CD4-positive, alpha-beta T cell (primary cell): ENCODE measurements around the gene TC2N. TPM values are rescaled to one million over a fixed set of nuclear protein-coding genes. Genes with fewer than 3 reads are reported as not detected.

ENCODE experiments used
- ATAC-seq: fragments of 200-7000 bp; cut with Tn5 transposase; one replicate; pipeline ENCODE4 v1.10.0; 2022; ENCODE audit warnings: mild to moderate bottlenecking; ENCODE audit not compliant: poor library complexity
- CTCF ChIA-PET: fragments of 350-600 bp; sonication (Branson Sonifier 250); formaldehyde crosslinking; loops from one replicate; lab custom pipeline; 2021; ENCODE audit warnings: antibody characterized with exemption, inconsistent platforms; lab: Charles Lee
- POLR2A ChIA-PET: fragments of 350-600 bp; sonication (Branson Sonifier 250); formaldehyde crosslinking; loops from one replicate; lab custom pipeline; 2021; ENCODE audit warnings: antibody characterized with exemption, inconsistent platforms; lab: Charles Lee
- DNase-seq, 14 experiments: peaks; one replicate each; pipeline ENCODE4 v3.0.0-alpha.2; 2013 to 2020; ENCODE audit warnings: mixed read lengths in 2 of 14
- H3K27ac ChIP-seq, 2 donors: one replicate each; pipeline versions ENCODE4 v1.5.1 to v1.7.0; 2013; ENCODE audit warnings: low read length in 2 of 2, low read depth in 1 of 2, mild to moderate bottlenecking in 1 of 2
- H3K27me3 ChIP-seq, 2 experiments: 1 replicate in 1 of 2; 2 replicates in 1 of 2; pipeline versions ENCODE4 v1.6.1 to v1.7.0; 2013; ENCODE audit warnings: low read length in 2 of 2, control low read depth in 1 of 2, mild to moderate bottlenecking in 1 of 2, moderate library complexity in 1 of 2; ENCODE audit not compliant: insufficient read depth in 2 of 2, control insufficient read depth in 1 of 2
- H3K36me3 ChIP-seq: one replicate; pipeline ENCODE4 v1.6.1; 2013; ENCODE audit warnings: low read length, control low read depth; ENCODE audit not compliant: insufficient read depth
- H3K4me1 ChIP-seq: one replicate; pipeline ENCODE4 v1.6.1; 2013; ENCODE audit warnings: low read length, control low read depth; ENCODE audit not compliant: insufficient read depth
- H3K4me3 ChIP-seq: one replicate; pipeline ENCODE4 v1.5.1; 2013; ENCODE audit warnings: mild to moderate bottlenecking, low read length, moderate library complexity
- H3K9me3 ChIP-seq, 2 experiments: 1 replicate in 1 of 2; 2 replicates in 1 of 2; pipeline versions ENCODE4 v1.6.1 to v1.7.0; 2013; ENCODE audit warnings: low read length in 2 of 2, mild to moderate bottlenecking in 2 of 2, control low read depth in 1 of 2, moderate library complexity in 1 of 2; ENCODE audit not compliant: control insufficient read depth in 1 of 2, insufficient read depth in 1 of 2
- H3K27ac Mint-ChIP-seq: one replicate; pipeline ENCODE4 v1.8.0; 2020; ENCODE audit warnings: mixed read lengths
- H3K27me3 Mint-ChIP-seq: one replicate; pipeline ENCODE4 v1.8.0; 2021; ENCODE audit warnings: mixed read lengths
- H3K36me3 Mint-ChIP-seq: one replicate; pipeline ENCODE4 v1.8.0; 2021; ENCODE audit warnings: low read depth, mixed read lengths
- H3K4me1 Mint-ChIP-seq: one replicate; pipeline ENCODE4 v1.8.0; 2021; ENCODE audit warnings: low read depth, mixed read lengths
- H3K4me3 Mint-ChIP-seq: one replicate; pipeline ENCODE4 v1.8.0; 2020; ENCODE audit warnings: mild to moderate bottlenecking, mixed read lengths
- H3K9me3 Mint-ChIP-seq: one replicate; pipeline ENCODE4 v1.8.0; 2020; ENCODE audit warnings: mixed read lengths
- intact Hi-C, 2 experiments: fragments of 100-400 bp; cut with DNase I in 1 of 2; cut with micrococcal nuclease in 1 of 2; formaldehyde crosslinking; loops; one replicate each; pipeline versions ENCODE4 v1.15.1 to v1.9.0; 2023 to 2025; cut with DNase I, micrococcal nuclease
- total RNA-seq, 174 experiments: library from RNA in 2 of 174; stranded (reverse) in 2 of 174; gene quantifications; one replicate each; pipeline ENCODE4 v1.2.3 and lab custom pipeline; 2021 to 2026
- TF ChIP-seq, protein P1 (sequence below): fragments of 200-600 bp; IDR thresholded peaks from one replicate; pipeline ENCODE4 v1.8.0; 2022; ENCODE audit warnings: antibody characterized with exemption, mild to moderate bottlenecking

Gene TC2N
- total RNA-seq, 2 experiments from 2014 or later = 129 to 138 TPM

- Histone ChIP-seq H3K9me3 (no peaks in the 10 kb centered on the region), H3K36me3 (no peaks in the 10 kb centered on the region), H3K27me3 (no peaks in the 10 kb centered on the region), H3K4me1 (peaks cover 86% of the 10 kb centered on the region), H3K4me3 (no peak overlapping the region), H3K27ac (peak overlapping the region; percentile 86 to 97)
- ChIA-PET CTCF (no interaction called here), POLR2A (interaction anchor here (1.4 to 6.3 kb wide), 3 partner anchors 8 to 40 kb away, joined by 4 to 120 read pairs (median 97); no protein-coding TSS in a partner anchor)
- peaks cover 95% of the 10 kb centered on the region for H3K4me1 Mint-ChIP-seq
- TF ChIP-seq, protein P1, sequence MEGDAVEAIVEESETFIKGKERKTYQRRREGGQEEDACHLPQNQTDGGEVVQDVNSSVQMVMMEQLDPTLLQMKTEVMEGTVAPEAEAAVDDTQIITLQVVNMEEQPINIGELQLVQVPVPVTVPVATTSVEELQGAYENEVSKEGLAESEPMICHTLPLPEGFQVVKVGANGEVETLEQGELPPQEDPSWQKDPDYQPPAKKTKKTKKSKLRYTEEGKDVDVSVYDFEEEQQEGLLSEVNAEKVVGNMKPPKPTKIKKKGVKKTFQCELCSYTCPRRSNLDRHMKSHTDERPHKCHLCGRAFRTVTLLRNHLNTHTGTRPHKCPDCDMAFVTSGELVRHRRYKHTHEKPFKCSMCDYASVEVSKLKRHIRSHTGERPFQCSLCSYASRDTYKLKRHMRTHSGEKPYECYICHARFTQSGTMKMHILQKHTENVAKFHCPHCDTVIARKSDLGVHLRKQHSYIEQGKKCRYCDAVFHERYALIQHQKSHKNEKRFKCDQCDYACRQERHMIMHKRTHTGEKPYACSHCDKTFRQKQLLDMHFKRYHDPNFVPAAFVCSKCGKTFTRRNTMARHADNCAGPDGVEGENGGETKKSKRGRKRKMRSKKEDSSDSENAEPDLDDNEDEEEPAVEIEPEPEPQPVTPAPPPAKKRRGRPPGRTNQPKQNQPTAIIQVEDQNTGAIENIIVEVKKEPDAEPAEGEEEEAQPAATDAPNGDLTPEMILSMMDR = no peak
- H3K36me3 Mint-ChIP-seq = peaks cover 21% of the 10 kb centered on the region
- intact Hi-C loops = loop anchor here in 1 of 2 experiments (5.0 kb wide), 1 partner anchor 454 kb away; the partner anchor contains the start of gene CCDC88C
- no peak for DNase-seq
- peak overlapping the region; percentile 89 for H3K4me3 Mint-ChIP-seq
- no peaks in the 10 kb centered on the region for H3K9me3 Mint-ChIP-seq
- no peak for ATAC-seq
- H3K27ac Mint-ChIP-seq = peak overlapping the region; percentile 95
- H3K27me3 Mint-ChIP-seq = no peaks in the 10 kb centered on the region
Observed at GRCh38 chr14:91870890-91871289, 3.6 kb upstream of the TC2N start.

DNA sequence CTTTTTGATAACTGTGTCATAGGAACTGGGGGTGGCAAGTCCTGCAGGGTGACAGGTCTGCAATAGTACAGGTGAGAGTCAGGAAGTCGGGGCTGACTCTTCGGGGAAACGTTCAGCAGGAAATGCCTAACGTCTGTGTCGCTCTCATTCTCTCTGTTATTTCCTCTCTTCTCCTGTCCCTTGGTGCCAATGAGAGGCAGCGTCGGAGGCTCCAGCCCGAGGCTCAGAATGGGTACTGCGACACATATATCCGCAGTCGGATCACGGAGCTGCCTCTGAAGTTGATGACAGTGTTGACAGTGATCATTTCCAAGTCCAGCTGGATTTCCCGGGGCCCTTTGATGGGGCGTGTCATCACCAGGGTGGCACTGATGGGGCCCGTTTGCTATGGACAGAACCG is 2.7 kb upstream of the TC2N start:
- POLR2A ChIA-PET = interaction anchor here (0.6 to 1.9 kb wide), 14 partner anchors 8 to 1487 kb away, joined by 3 to 12 read pairs (median 4); no protein-coding TSS in a partner anchor
- peak overlapping the region; percentile 95 for H3K27ac Mint-ChIP-seq

GRCh38 chr14:91869556-91869955 is 2.2 kb upstream of the TC2N start:
- H3K36me3 Mint-ChIP-seq = peaks cover 23% of the 10 kb centered on the region
- TF ChIP-seq, protein P1 = no peak
- peaks cover 89% of the 10 kb centered on the region for H3K4me1 Mint-ChIP-seq
- Histone ChIP-seq H3K36me3 (no peaks in the 10 kb centered on the region), H3K27ac (peak overlapping the region; percentile 86 to 97), H3K27me3 (no peaks in the 10 kb centered on the region), H3K4me1 (peaks cover 78% of the 10 kb centered on the region), H3K4me3 (peak overlapping the region; percentile 40), H3K9me3 (no peaks in the 10 kb centered on the region)
- intact Hi-C loops = loop anchor here (5.0 to 10.0 kb wide), 2 partner anchors 72 to 1475 kb away; partner anchors contain the start of gene CALM1 (in 1 of the 2)
- DNase-seq (peak in 2 of 14 experiments; percentile 14 to 33), ATAC-seq (no peak)
- ChIA-PET CTCF (interaction anchor here (1.0 to 1.1 kb wide), 3 partner anchors 10 to 42 kb away, joined by 3 to 8 read pairs (median 5); no protein-coding TSS in a partner anchor), POLR2A (interaction anchor here (0.8 to 1.9 kb wide), 14 partner anchors 8 to 1487 kb away, joined by 3 to 12 read pairs (median 4); partner anchors contain the start of gene TRIP11)
- H3K9me3 Mint-ChIP-seq = no peaks in the 10 kb centered on the region
- peak overlapping the region; percentile 95 for H3K27ac Mint-ChIP-seq
- peak overlapping the region; percentile 89 for H3K4me3 Mint-ChIP-seq
- H3K27me3 Mint-ChIP-seq = no peaks in the 10 kb centered on the region

More for the DNA sequence above, 2.7 kb upstream of the TC2N start:
- Histone ChIP-seq H3K4me3 (peak overlapping the region; percentile 40), H3K4me1 (peaks cover 78% of the 10 kb centered on the region), H3K27me3 (no peaks in the 10 kb centered on the region), H3K36me3 (no peaks in the 10 kb centered on the region), H3K9me3 (no peaks in the 10 kb centered on the region), H3K27ac (peak overlapping the region; percentile 86 to 97)
- Mint-ChIP-seq H3K27me3 (no peaks in the 10 kb centered on the region), H3K4me1 (peaks cover 92% of the 10 kb centered on the region), H3K36me3 (peaks cover 23% of the 10 kb centered on the region), H3K4me3 (peak overlapping the region; percentile 89), H3K9me3 (no peaks in the 10 kb centered on the region)
- ATAC-seq (peak; percentile 59), DNase-seq (peak; percentile 63 to 91 (median 78))
- TF ChIP-seq, protein P1 = no peak
- intact Hi-C loops = loop anchor here in 1 of 2 experiments (5.0 kb wide), 1 partner anchor 453 kb away; the partner anchor contains the start of gene CCDC88C
- CTCF ChIA-PET = interaction anchor here (1.0 to 1.1 kb wide), 3 partner anchors 11 to 42 kb away, joined by 3 to 8 read pairs (median 5); no protein-coding TSS in a partner anchor
